Measurements from ENCODE around the gene ASS1.

GRCh38 chr9:130478152-130478551, 33.4 kb downstream of the ASS1 start:
- TF ChIP-seq PBX3 (CRISPR knock-in tag; IDR thresholded peaks at IDR 0.05) (no peak), ZNF654 (tag by site-specific recombination; IDR thresholded peaks at IDR 0.05; ENCODE audit: low read depth) (no peak), ZNF274 (IDR thresholded peaks at IDR 0.05; ENCODE audit: low read length) (no peak), ZNF274 (tag by site-specific recombination; IDR thresholded peaks at IDR 0.05; ENCODE audit: borderline replicate concordance) (no peak), CTCF (tag by site-specific recombination; IDR thresholded peaks at IDR 0.05) (no peak), TRIM28 (IDR thresholded peaks at IDR 0.05; ENCODE audit: borderline replicate concordance, low read length) (no peak), ZNF596 (tag by site-specific recombination; IDR thresholded peaks at IDR 0.05) (no peak), ZNF416 (tag by site-specific recombination; IDR thresholded peaks at IDR 0.05) (no peak), ZNF600 (tag by site-specific recombination; IDR thresholded peaks at IDR 0.05) (no peak), PRDM4 (tag by site-specific recombination; IDR thresholded peaks at IDR 0.05) (no peak), ZNF670 (tag by site-specific recombination; IDR thresholded peaks at IDR 0.05; ENCODE audit: low read depth) (no peak), ZNF10 (tag by site-specific recombination; IDR thresholded peaks at IDR 0.05) (no peak), ZNF621 (tag by site-specific recombination; IDR thresholded peaks at IDR 0.05) (no peak)
